Upper lobe of left lung (tissue), 4 donors: Measurements from ENCODE around the gene PINK1.

Experiments used
- CTCF ChIP-seq, 6 experiments: fragments of 450-650 bp in 4 of 6; fragments of 200-600 bp in 2 of 6; sonication (generic) in 2 of 6; IDR thresholded peaks; one replicate each; pipeline ENCODE4 v1.5.1; 2016 to 2019; ENCODE audit warnings: antibody characterized with exemption in 6 of 6
- EP300 ChIP-seq, 4 donors: sonication (generic); formaldehyde crosslinking; IDR thresholded peaks; one replicate each; pipeline ENCODE4 v1.5.1; 2017; ENCODE audit warnings: antibody characterized with exemption in 4 of 4, control low read depth in 2 of 4
- POLR2A ChIP-seq, 4 donors: fragments of 450-650 bp; IDR thresholded peaks; one replicate each; pipeline ENCODE4 v1.5.1; 2016 to 2017; ENCODE audit warnings: antibody characterized with exemption in 4 of 4, mild to moderate bottlenecking in 2 of 4
- POLR2AphosphoS5 ChIP-seq, 2 donors: sonication (generic); formaldehyde crosslinking; IDR thresholded peaks; one replicate each; pipeline ENCODE4 v1.5.1; 2017; ENCODE audit warnings: antibody characterized with exemption in 2 of 2

GRCh38 chr1:20626098-20626427 lies 7.2 kb upstream of the PINK1 start:
- no peak for TF ChIP-seq POLR2A (IDR thresholded peaks at IDR 0.05)
- no peak for TF ChIP-seq CTCF (IDR thresholded peaks at IDR 0.05)
- no peak for TF ChIP-seq POLR2AphosphoS5 (IDR thresholded peaks at IDR 0.05)
- TF ChIP-seq EP300 (IDR thresholded peaks at IDR 0.05): no peak
